ENCODE results near the gene SCAF1.

Gene SCAF1

GRCh38 chr19:49599378-49600295 is 42.4 kb upstream of the SCAF1 start:
- H3K27me3 ChIP-seq (replicated peaks; ENCODE audit: control insufficient read depth, insufficient read depth, low read length): no peaks in the 10 kb centered on the region
- H3K36me3 ChIP-seq (ENCODE audit: control insufficient read depth, insufficient read depth, low read length): peaks cover 36% of the 10 kb centered on the region

GRCh38 chr19:49601482-49602038 is 40.4 kb upstream of the SCAF1 start:
- Histone ChIP-seq H3K4me3 (replicated peaks; ENCODE audit: low read depth, low read length) (no peak overlapping the region), H3K27me3 (replicated peaks; ENCODE audit: control insufficient read depth, insufficient read depth, low read length) (no peaks in the 10 kb centered on the region), H3K36me3 (ENCODE audit: control insufficient read depth, insufficient read depth, low read length) (peaks cover 30% of the 10 kb centered on the region)
- no peak for DNase-seq (ENCODE audit: extremely low read depth, insufficient read length)
- TF ChIP-seq CTCF (IDR thresholded peaks at IDR 0.05; ENCODE audit: insufficient read depth, low read length, poor library complexity, severe bottlenecking): no peak

More at GRCh38 chr19:49599378-49600295, 42.4 kb upstream of the SCAF1 start:
- TF ChIP-seq CTCF (IDR thresholded peaks at IDR 0.05; ENCODE audit: insufficient read depth, low read length, poor library complexity, severe bottlenecking): no peak
- H3K4me3 ChIP-seq (replicated peaks; ENCODE audit: low read depth, low read length): no peak overlapping the region
- DNase-seq (ENCODE audit: extremely low read depth, insufficient read length): no peak

- Histone ChIP-seq H3K4me3 (replicated peaks; ENCODE audit: low read depth, low read length) (no peak overlapping the region), H3K27me3 (replicated peaks; ENCODE audit: control insufficient read depth, insufficient read depth, low read length) (no peaks in the 10 kb centered on the region), H3K36me3 (ENCODE audit: control insufficient read depth, insufficient read depth, low read length) (peaks cover 25% of the 10 kb centered on the region)
- no peak for DNase-seq (ENCODE audit: extremely low read depth, insufficient read length)
- no peak for TF ChIP-seq CTCF (IDR thresholded peaks at IDR 0.05; ENCODE audit: insufficient read depth, low read length, poor library complexity, severe bottlenecking)
Measured at GRCh38 chr19:49602806-49603205, 39.2 kb upstream of the SCAF1 start.

- DNase-seq (ENCODE audit: extremely low read depth, insufficient read length): no peak
- no peaks in the 10 kb centered on the region for H3K27me3 ChIP-seq (replicated peaks; ENCODE audit: control insufficient read depth, insufficient read depth, low read length)
- no peak overlapping the region for H3K4me3 ChIP-seq (replicated peaks; ENCODE audit: low read depth, low read length)
- no peak for TF ChIP-seq CTCF (IDR thresholded peaks at IDR 0.05; ENCODE audit: insufficient read depth, low read length, poor library complexity, severe bottlenecking)
- peaks cover 21% of the 10 kb centered on the region for H3K36me3 ChIP-seq (ENCODE audit: control insufficient read depth, insufficient read depth, low read length)
Measured at GRCh38 chr19:49605605-49606004, 36.4 kb upstream of the SCAF1 start.

- Histone ChIP-seq H3K27me3 (replicated peaks; ENCODE audit: control insufficient read depth, insufficient read depth, low read length) (no peaks in the 10 kb centered on the region), H3K36me3 (ENCODE audit: control insufficient read depth, insufficient read depth, low read length) (peaks cover 13% of the 10 kb centered on the region), H3K4me3 (replicated peaks; ENCODE audit: low read depth, low read length) (no peak overlapping the region)
- DNase-seq (ENCODE audit: extremely low read depth, insufficient read length): no peak
- no peak for TF ChIP-seq CTCF (IDR thresholded peaks at IDR 0.05; ENCODE audit: insufficient read depth, low read length, poor library complexity, severe bottlenecking)
Measured at GRCh38 chr19:49609499-49610092, 32.4 kb upstream of the SCAF1 start.

Measured in GM06990 (cell line).